HCT116 (cell line): ENCODE data around the gene PYGL. TPM values are rescaled to one million over a fixed set of nuclear protein-coding genes. Genes with fewer than 3 reads are reported as not detected.

Experiments
- ATAC-seq: fragments of 200-7000 bp; cut with Tn5 transposase; 2 replicates; pipeline ENCODE4 v1.9.1; 2020; ENCODE audit warnings: mild to moderate bottlenecking, moderate library complexity
- Bru-seq: library from RNA; stranded (reverse); fragments of 400-500 nt; gene quantifications from one replicate; lab custom pipeline; 2021; lab: Mats Ljungman, UMichigan
- BruChase-seq, 2 experiments: library from RNA; stranded (reverse); fragments of 400-500 nt; gene quantifications; one replicate each; lab custom pipeline; 2021; lab: Mats Ljungman, UMichigan
- BruUV-seq: library from RNA; stranded (reverse); fragments of 400-500 nt; replicated peaks from 2 replicates; lab custom pipeline; 2021; lab: Mats Ljungman, UMichigan
- CTCF ChIA-PET: fragments of 300-600 bp; sonication (Branson Sonifier 250); formaldehyde crosslinking; loops from one replicate; lab custom pipeline; 2021; ENCODE audit warnings: antibody characterized with exemption; lab: Charles Lee
- POLR2A ChIA-PET: fragments of 300-600, 350-600 bp; sonication (Branson Sonifier 250); formaldehyde crosslinking; loops from one replicate; lab custom pipeline; 2021; ENCODE audit warnings: antibody characterized with exemption; lab: Charles Lee
- RAD21 ChIA-PET, 2 experiments: fragments of 300-600 bp; sonication (Branson Sonifier 250); formaldehyde crosslinking; loops; one replicate each; lab custom pipeline; 2023; ENCODE audit warnings: low total read pairs in 2 of 2; ENCODE audit not compliant: uncharacterized antibody in 2 of 2, unreplicated experiment in 2 of 2, low non-redundant PET in 1 of 2; lab: Charles Lee
- DNase-seq: peaks from one replicate; pipeline ENCODE4 v3.0.0-alpha.2; 2010; ENCODE audit warnings: low read depth, low spot score
- H2AFZ ChIP-seq: fragments of 200-600 bp; shearing (Covaris generic), sonication (generic); 2 replicates; pipeline ENCODE4 v1.6.1; 2017; ENCODE audit warnings: low read depth, mixed run types, mixed read lengths, antibody characterized with exemption, low read length; ENCODE audit not compliant: poor library complexity, severe bottlenecking
- H3K27ac ChIP-seq: 2 replicates; pipeline ENCODE4 v1.5.1; 2012; ENCODE audit warnings: low read depth, low read length
- H3K27me3 ChIP-seq: fragments of 200-600 bp; sonication (generic); 2 replicates; pipeline ENCODE4 v1.6.1; 2016; ENCODE audit warnings: mixed run types, low read length, mixed read lengths; ENCODE audit not compliant: insufficient read depth
- H3K36me3 ChIP-seq, 2 experiments: fragments of 200-500 bp in 1 of 2; fragments of 200-600 bp in 1 of 2; sonication (Bioruptor generic) in 1 of 2; sonication (generic) in 1 of 2; 2 replicates each; pipeline versions ENCODE4 v1.5.1 to v1.6.1; 2014 to 2016; ENCODE audit warnings: low read length in 2 of 2, inconsistent platforms in 1 of 2, mixed read lengths in 1 of 2, mixed run types in 1 of 2; ENCODE audit not compliant: insufficient read depth in 2 of 2, control insufficient read depth in 1 of 2
- H3K4me1 ChIP-seq, 2 experiments: fragments of 200-600 bp in 1 of 2; sonication (generic) in 1 of 2; 2 replicates each; pipeline versions ENCODE4 v1.5.1 to v1.6.1; 2012 to 2017; ENCODE audit warnings: low read length in 2 of 2, inconsistent platforms in 1 of 2, mild to moderate bottlenecking in 1 of 2, mixed read lengths in 1 of 2, mixed run types in 1 of 2, moderate library complexity in 1 of 2; ENCODE audit not compliant: insufficient read depth in 2 of 2, control insufficient read depth in 1 of 2
- H3K4me2 ChIP-seq: fragments of 200-600 bp; sonication (generic); 2 replicates; pipeline ENCODE4 v1.6.1; 2017; ENCODE audit warnings: mixed run types, low read length, mixed read lengths
- H3K4me3 ChIP-seq, 2 experiments: fragments of 200-600 bp in 1 of 2; sonication (generic) in 1 of 2; replicated peaks in 1 of 2; 2 replicates each; pipeline ENCODE4 v1.5.1; 2011 to 2016; ENCODE audit warnings: low read length in 2 of 2, control low read depth in 1 of 2, low read depth in 1 of 2, mild to moderate bottlenecking in 1 of 2, mixed read lengths in 1 of 2, mixed run types in 1 of 2
- H3K79me2 ChIP-seq: fragments of 200-600 bp; sonication (generic); 2 replicates; pipeline ENCODE4 v1.6.1; 2017; ENCODE audit warnings: mild to moderate bottlenecking, mixed run types, low read length, moderate library complexity, mixed read lengths; ENCODE audit not compliant: insufficient read depth
- H3K9ac ChIP-seq: fragments of 200-600 bp; sonication (generic); 2 replicates; pipeline ENCODE4 v1.6.1; 2016; ENCODE audit warnings: low read length, mixed read lengths
- H3K9me2 ChIP-seq: fragments of 200-600 bp; sonication (generic), shearing (Covaris generic); 2 replicates; pipeline ENCODE4 v1.6.1; 2017; ENCODE audit warnings: mixed run types, mild to moderate bottlenecking, moderate library complexity; ENCODE audit not compliant: insufficient read depth
- H3K9me3 ChIP-seq, 2 experiments: fragments of 200-500 bp in 1 of 2; fragments of 200-600 bp in 1 of 2; sonication (Bioruptor generic) in 1 of 2; sonication (generic) in 1 of 2; 2 replicates each; pipeline ENCODE4 v1.6.1; 2014 to 2017; ENCODE audit warnings: low read length in 2 of 2, mixed read lengths in 2 of 2, inconsistent platforms in 1 of 2, low read depth in 1 of 2, mild to moderate bottlenecking in 1 of 2, mixed run types in 1 of 2, moderate library complexity in 1 of 2; ENCODE audit not compliant: control insufficient read depth in 1 of 2, insufficient read depth in 1 of 2
- H4K20me1 ChIP-seq: fragments of 200-600 bp; sonication (generic), shearing (Covaris generic); 2 replicates; pipeline ENCODE4 v1.6.1; 2017; ENCODE audit warnings: mixed run types, mild to moderate bottlenecking, moderate library complexity; ENCODE audit not compliant: insufficient read depth
- CBX3 ChIP-seq: IDR thresholded peaks from 2 replicates; pipeline ENCODE4 v1.6.1; 2012; ENCODE audit warnings: low read depth
- ELF1 ChIP-seq: IDR thresholded peaks from 2 replicates; pipeline ENCODE4 v1.6.1; 2012; ENCODE audit warnings: low read depth, borderline replicate concordance
- JUND ChIP-seq: IDR thresholded peaks from 2 replicates; pipeline ENCODE4 v1.6.1; 2012
- POLR2A ChIP-seq: IDR thresholded peaks from 2 replicates; pipeline ENCODE4 v1.7.0; 2011; ENCODE audit warnings: borderline replicate concordance; ENCODE audit not compliant: insufficient read depth, insufficient read length; ENCODE audit errors: extremely low read depth
- POLR2AphosphoS5 ChIP-seq: IDR thresholded peaks from 2 replicates; pipeline ENCODE4 v1.6.1; 2011; ENCODE audit warnings: mild to moderate bottlenecking, low read depth, low read length, moderate library complexity
- RAD21 ChIP-seq: IDR thresholded peaks from 2 replicates; pipeline ENCODE4 v1.6.1; 2012; ENCODE audit warnings: low read depth, mild to moderate bottlenecking
- SIN3A ChIP-seq: IDR thresholded peaks from 2 replicates; pipeline ENCODE4 v1.6.1; 2012; ENCODE audit warnings: low read depth
- SP1 ChIP-seq: IDR thresholded peaks from 2 replicates; pipeline ENCODE4 v1.6.1; 2012; ENCODE audit warnings: low read depth
- YY1 ChIP-seq: IDR thresholded peaks from 2 replicates; pipeline ENCODE4 v1.6.1; 2011; ENCODE audit warnings: low read length, low read depth, moderate library complexity, mild to moderate bottlenecking; ENCODE audit not compliant: insufficient replicate concordance; ENCODE audit errors: extremely low read depth
- ZFX ChIP-seq: fragments of 450-650 bp; IDR thresholded peaks from 2 replicates; pipeline ENCODE4 v1.6.1; 2017
- ZNF274 ChIP-seq: fragments of 200-500 bp; sonication (Bioruptor generic); IDR thresholded peaks from 2 replicates; pipeline ENCODE4 v1.6.1; 2014; ENCODE audit warnings: mild to moderate bottlenecking, low read depth, low read length, inconsistent platforms
- intact Hi-C: fragments of 100-400 bp; cut with micrococcal nuclease; formaldehyde crosslinking; loops from 2 replicates; pipeline ENCODE4 v1.10.0; 2022
- long read RNA-seq: library from polyadenylated mRNA; unstranded; transcript quantifications from one replicate; pipeline ENCODE4 v2.0.0, GENCODE V29; 2021; ENCODE audit not compliant: unreplicated experiment
- polyA plus RNA-seq: library from polyadenylated mRNA; unstranded; fragments of >200 nt; gene quantifications from 2 replicates; pipeline ENCODE4 v1.2.1, GENCODE V29; 2012; ENCODE audit warnings: missing spikeins
- total RNA-seq: library from RNA; stranded (reverse); gene quantifications from one replicate; pipeline ENCODE4 v1.2.1, GENCODE V29; 2021; ENCODE audit not compliant: unreplicated experiment
- TF ChIP-seq, protein P1 (sequence below): IDR thresholded peaks from 2 replicates; pipeline ENCODE4 v1.6.1; 2012
- TF ChIP-seq, protein P2 (sequence below): IDR thresholded peaks from 2 replicates; pipeline ENCODE4 v1.6.1; 2012

Gene PYGL
- 173 TPM for total RNA-seq
- 152 and 179 TPM in 2 replicates for polyA plus RNA-seq
- Bru-seq, nascent RNA: percentile 87 among the genes with signal in this experiment
- BruChase-seq, experiment 1, labeled RNA remaining after a 6-hour chase: percentile 90 among the genes with signal in this experiment
- BruChase-seq, experiment 2, labeled RNA remaining after a 2-hour chase: percentile 82 among the genes with signal in this experiment
- long read RNA-seq, transcript PYGL-201 (20 exons, 3,048 nt): major isoform, 281 of 376 reads
- long read RNA-seq, transcript PYGL-206 (19 exons, 2,696 nt): minor isoform, 15 of 376 reads
- long read RNA-seq, transcript PYGL-203 (5 exons, 1,459 nt): minor isoform, 29 of 376 reads
- long read RNA-seq, partial matches to known transcripts: 28 of 376 reads
- long read RNA-seq, other reads (novel, unspliced or antisense): 23 of 376 reads

DNA sequence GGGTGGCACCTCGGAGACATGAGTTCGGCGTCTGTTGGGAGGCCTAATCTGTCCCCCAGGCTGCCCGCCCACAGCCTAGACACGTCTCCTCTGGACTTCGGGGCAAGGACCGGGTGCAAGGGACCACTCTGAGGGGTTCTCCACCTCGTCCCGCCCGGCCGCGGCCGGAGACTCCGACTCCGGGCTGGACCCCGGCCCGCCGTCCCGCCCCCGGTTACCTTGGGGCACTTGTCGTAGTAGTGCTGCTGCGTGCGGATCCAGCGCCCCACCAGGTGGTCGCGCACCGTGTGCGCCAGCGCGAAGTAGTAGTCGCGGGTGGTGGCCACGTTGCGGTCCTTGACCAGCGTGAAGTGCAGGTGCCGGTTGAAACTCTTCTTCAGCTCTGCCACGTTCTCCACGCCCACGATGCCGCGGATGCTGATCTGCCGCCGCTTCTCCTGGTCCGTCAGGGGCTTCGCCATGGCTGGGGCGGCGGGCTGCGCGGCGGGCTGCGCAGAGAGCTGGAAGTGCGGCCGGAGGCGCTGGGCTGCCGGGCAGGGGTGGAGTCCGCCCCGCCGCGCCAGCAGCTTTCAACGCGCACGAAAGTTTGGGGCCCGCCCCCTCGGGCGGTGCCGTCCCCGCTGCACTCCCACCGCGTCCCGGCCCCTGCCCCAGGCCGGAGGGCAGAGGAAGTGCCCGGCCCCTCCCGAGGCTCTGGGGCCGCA, at the start of gene PYGL:
Gene PYGL, minus strand, starts transcription at position 541 of the 704 bp plus-strand sequence. Its CDS starts 80 bp downstream, at position 461.
- H3K4me1 ChIP-seq: peaks cover 3 to 12% of the 10 kb centered on the region in 2 experiments; a peak in 3 of 4 replicates
- peaks cover 8% of the 10 kb centered on the region for H4K20me1 ChIP-seq
- ChIA-PET POLR2A (interaction anchor here (0.6 to 2.6 kb wide), 5 partner anchors 9 to 1051 kb away, joined by 3 to 11 read pairs (median 8); partner anchors contain the start of gene ARF6), RAD21 (interaction anchor here in 1 of 2 experiments (1.4 kb wide), 1 partner anchor 12 kb away, joined by 3 read pairs; no protein-coding TSS in a partner anchor), CTCF (interaction anchor here (2.1 kb wide), 1 partner anchor 10 kb away, joined by 10 read pairs; no protein-coding TSS in a partner anchor)
- peak within 1 kb of the TSS; percentile 95 for H3K27ac ChIP-seq
- peak within 1 kb of the TSS; percentile 47 for H2AFZ ChIP-seq
- peak within 1 kb of the TSS; percentile 87 for H3K4me2 ChIP-seq
- TF ChIP-seq ZFX (peak; percentile 79), SP1 (no peak), JUND (no peak), CBX3 (0 out of 2 replicates have a peak, but pooled peaks have one; percentile 14), RAD21 (no peak), ELF1 (no peak), SIN3A (peak; percentile 72), ZNF274 (no peak), YY1 (peak; percentile 70), POLR2A (peak; percentile 91), POLR2AphosphoS5 (peak; percentile 93)
- TF ChIP-seq, protein P1, sequence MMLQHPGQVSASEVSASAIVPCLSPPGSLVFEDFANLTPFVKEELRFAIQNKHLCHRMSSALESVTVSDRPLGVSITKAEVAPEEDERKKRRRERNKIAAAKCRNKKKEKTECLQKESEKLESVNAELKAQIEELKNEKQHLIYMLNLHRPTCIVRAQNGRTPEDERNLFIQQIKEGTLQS: no peak
- TF ChIP-seq, protein P2, sequence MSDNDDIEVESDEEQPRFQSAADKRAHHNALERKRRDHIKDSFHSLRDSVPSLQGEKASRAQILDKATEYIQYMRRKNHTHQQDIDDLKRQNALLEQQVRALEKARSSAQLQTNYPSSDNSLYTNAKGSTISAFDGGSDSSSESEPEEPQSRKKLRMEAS: peak; percentile 95
- BruUV-seq: no TSS peak
- DNase-seq (peak; percentile 43), ATAC-seq (peak; percentile 85)
- peaks cover 6 to 15% of the 10 kb centered on the region in 2 experiments; a peak in 3 of 4 replicates for H3K36me3 ChIP-seq
- H3K9me3 ChIP-seq: no peaks in the 10 kb centered on the region
- intact Hi-C loops: no loop called here
- H3K4me3 ChIP-seq: peak within 1 kb of the TSS; percentile 77 to 95
- no peaks in the 10 kb centered on the region for H3K9me2 ChIP-seq
- peak within 1 kb of the TSS; percentile 97 for H3K9ac ChIP-seq
- peaks cover 52% of the 10 kb centered on the region for H3K79me2 ChIP-seq
- no peaks in the 10 kb centered on the region for H3K27me3 ChIP-seq
